Measurements from ENCODE around the gene CEP112.

DNA sequence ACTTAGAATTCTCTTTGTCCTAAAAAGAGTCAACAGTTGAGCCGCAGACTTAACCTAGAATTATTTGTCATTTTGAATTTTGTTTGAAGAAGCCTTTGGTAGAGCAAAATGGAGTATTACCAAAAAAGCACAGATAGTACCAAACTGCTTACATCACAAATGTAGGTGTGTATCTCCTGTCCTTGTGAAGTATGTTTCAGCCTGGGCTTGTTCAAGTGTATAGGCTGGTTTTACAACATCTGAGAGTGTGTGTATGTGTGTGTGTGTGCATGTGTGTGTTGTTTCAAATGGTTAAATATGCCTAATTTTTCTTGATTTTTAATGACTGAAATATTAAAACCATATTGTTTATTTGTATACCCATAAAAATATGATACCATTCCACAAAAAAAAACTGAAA lies 441.8 kb downstream of the CEP112 start:
- TF ChIP-seq EZH2 (IDR thresholded peaks at IDR 0.05; ENCODE audit: low read length, missing control alignments) (no peak), CTCF (conservative IDR thresholded peaks at IDR 0.05 in 1 of 2, IDR thresholded peaks at IDR 0.05 in 1 of 2; ENCODE audit: low read depth in 1 of 2, low read length in 2 of 2) (no peak)

Data from fibroblast of lung (primary cell).